Bone marrow (tissue), 2 donors: ENCODE data around the gene MC1R.
A peak's percentile ranks its signal among the peaks of the same experiment; 100 is the strongest.

Source experiments
- DNase-seq, 2 donors: peaks; one replicate each; lab custom pipeline; 2025; lab: John Stamatoyannopoulos, UW

Gene MC1R

DNA sequence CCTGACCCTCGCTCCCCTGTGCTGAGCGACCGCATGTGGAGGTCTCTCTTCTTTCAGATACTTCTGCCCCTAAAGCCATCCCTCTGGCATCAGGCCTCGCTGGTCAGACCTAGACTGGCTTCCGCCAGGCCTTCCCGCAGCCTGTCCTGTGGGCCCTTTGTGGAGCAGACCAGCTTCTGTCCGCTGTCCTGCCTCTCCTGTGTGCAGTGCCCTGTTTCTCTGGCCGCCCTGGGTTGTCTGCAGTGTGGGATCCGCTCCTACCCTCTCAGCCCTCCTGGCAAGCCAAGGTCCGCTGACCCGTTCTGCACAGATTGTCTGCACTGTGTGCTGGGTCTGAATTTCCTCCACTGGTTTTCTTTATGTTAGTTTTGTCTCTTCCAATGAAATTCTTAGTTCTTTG, 21.5 kb upstream of the MC1R start:
- DNase-seq = no peak

DNA sequence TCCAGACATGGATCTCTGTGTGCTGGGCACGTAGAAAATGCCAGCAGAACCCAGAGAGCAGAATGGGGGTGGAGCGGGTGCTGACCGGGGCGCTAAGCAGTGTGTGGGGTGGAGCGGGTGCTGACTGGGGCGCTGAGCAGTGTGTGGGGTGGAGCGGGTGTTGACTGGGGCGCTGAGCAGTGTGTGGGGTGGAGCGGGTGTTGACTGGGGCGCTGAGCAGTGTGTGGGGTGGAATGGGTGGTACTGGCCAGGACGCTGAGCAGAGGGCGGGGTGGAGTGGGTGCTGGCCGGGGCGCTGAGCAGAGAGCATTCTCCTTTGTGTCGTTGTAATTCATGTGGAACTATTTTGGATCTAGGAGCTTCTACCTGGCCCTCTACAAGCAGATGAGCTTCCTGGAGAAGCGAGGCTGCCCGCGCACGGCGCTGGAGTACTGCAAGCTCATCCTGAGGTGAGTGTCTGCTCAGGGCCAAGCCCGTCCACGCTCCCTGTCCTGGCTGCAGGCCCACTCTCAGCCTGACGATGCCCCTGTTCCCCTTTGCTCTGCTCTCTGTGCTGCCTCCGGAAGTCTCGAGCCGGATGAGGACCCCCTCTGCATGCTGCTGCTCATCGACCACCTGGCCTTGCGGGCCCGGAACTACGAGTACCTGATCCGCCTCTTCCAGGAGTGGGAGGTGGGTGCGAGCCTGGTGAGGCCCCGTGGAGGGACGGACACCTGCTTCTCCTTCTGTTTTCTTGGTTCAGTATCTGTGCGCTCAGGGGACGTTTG, 20.3 kb upstream of the MC1R start:
- DNase-seq = no peak

GRCh38 chr16:89899879-89900481, 18.7 kb upstream of the MC1R start:
- DNase-seq = no peak

DNA sequence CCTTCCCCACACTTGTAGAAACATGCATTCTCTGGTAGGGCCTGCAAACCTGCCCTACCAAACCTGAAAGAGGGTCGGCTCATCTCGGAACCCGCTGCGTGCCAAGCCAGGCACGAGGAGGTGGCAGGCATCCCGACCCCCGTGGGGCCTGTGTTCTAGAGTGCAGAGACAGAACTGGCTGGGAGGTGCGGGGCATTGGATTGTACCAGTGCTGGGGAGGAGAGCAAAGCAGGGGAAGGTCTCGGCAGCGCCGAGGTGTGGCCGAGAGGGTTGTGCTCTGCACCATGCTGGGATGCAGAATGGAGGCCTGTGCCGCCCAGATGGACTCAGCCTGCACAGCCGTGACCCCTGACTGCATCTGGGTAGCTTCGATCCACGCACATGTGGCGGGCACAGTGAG, 17.8 kb upstream of the MC1R start:
- no peak for DNase-seq

DNA sequence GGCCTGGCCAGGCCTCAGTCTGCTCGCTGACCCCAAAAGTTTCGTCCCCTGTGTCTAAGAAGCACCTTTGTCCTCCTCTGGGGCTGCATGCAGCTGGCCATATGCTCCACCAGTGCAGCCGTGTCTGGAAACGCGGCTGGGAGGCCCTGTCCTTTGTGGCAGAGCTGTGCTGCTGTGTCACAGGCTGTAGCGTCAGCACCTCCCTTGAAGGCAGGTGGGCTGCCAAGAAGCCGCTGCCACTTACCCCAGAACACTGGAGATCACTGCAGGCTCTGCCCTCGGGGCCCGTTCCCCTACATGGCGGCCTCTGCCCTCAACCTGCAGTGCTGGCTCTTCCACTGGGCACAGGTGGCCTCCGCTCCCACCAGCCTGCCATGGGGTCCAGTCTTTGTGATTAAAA, 15.7 kb upstream of the MC1R start:
- DNase-seq = no peak

DNA sequence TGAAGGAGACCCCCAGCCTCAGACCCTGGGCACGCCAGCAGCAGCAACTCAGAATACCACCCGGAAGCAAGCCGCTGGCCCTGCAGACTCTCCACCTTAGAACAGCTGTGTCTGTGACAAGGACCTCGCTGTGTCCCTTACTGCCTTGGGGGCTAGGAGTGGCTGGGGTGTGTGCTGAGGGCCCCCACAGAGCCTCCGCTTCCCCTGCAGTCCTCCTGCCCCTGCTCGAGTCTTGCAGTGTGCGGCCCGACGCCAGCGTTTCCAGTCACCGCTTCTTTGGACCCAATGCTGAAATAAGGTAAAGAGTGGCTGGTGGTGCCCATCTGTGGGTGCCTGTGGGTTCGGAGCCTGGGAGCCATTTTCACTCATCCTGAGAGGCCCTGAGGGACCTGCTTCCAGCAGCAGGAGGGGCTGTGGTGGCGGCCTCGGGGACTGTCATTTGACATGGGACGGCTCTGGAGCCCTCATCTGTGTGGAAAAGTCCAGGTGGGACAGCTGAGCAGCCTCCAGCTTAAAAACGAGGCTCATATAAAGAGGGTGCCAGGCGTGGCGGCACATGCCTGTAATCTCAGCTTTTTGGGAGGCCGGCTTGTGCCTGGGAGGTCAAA, 14.7 kb upstream of the MC1R start:
- DNase-seq = no peak

DNA sequence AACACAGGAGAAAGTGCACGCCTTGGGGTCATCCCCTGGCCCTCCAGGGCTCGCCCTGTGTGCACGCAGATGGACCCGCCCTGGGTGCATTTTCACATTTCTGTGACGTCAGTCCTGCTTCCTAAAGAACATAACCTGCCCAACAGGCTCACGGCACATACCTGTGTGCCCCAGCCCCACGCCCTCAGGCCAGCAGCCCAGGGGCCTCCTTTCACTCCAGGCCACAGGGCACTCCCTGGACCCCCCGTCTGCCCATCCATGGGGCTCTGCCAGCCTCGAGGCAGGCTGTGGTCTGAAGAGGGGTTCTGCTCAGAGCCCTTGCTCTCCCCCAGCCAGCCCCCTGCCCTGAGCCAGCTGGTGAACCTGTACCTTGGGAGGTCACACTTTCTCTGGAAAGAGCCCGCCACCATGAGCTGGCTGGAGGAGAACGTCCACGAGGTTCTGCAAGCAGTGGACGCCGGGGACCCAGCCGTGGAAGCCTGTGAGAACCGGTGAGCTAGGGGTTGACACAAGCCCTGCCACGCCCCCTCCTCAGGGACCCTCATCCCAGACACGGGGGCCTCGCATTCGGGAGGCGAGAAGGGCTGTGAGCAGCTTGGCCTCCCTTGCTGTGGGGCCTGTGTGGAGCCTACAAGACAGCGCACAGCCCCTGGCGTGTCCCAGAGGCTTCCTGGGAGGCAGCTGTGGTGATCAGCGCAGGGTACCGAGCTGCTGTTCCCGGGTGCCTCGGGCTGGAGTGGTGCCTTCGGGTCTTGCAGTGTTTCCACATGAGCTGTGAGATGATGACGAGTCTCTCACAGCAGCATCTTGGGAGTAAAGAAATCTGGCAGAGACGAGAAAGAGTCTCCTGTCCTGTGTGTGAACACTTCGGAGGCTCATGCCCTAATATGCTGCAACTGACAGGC, 13.8 kb upstream of the MC1R start:
- DNase-seq = no peak

GRCh38 chr16:89905511-89906139, 13.0 kb upstream of the MC1R start:
- no peak for DNase-seq

DNA sequence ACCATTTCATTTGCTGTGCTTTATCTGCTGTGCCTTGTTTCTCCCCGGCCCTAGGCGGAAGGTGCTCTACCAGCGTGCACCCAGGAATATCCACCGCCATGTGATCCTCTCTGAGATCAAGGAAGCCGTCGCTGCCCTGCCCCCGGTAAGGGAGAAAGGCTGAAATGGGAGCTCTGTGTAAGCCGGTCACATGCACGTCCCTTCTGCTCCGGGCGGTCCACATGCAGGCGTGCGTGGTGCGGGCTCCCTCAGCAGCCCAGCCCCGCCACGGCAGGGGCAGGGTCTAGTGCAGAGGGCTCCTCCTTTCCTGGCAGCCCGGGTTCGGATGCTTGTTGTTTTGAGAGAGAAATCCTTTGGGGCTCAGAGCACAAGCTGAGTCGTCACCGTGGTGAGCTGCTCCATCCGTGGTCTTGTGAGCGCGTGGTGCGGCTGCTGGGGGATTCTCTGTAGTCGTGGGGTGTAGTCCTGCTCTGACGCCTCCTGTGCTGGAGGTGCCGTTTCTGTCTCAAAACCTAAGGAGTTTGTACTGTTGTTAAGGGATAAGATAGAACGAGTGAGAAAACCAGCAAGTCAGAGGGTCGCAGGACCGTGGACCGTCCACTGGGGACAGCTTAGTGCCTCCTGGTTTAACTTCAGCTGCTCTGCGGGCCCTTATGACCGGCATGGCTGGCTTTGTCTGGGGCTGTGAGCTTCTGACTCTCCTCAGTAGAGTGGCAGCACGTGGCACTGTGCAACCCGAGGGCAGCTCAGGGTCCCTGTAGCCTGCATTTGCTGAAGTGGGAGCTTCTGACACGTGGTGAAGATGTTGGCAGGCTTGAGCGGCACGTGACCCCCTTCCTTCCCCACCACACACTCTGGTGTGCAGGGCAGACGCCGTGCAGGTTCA, 12.3 kb upstream of the MC1R start:
- no peak for DNase-seq

GRCh38 chr16:89907055-89907814, 11.4 kb upstream of the MC1R start:
- no peak for DNase-seq

DNA sequence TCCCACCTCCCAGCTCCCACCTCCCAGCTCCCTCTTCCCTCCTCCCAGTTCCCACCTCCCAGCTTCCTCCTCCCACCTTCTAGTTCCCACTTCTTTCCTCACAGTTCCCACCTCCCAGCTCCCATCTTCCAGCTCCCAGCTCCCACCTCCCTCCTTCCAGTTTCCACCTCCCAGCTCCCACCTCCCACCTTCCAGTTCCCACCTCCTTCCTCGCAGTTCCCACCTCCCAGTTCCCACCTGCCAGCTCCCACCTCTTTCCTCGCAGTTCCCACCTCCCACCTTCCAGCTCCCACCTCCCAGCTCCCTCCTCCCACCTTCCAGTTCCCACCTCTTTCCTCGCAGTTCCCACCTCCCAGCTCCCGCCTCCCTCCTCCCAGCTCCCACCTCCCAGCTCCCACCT, 10.4 kb upstream of the MC1R start:
- DNase-seq = no peak

DNA sequence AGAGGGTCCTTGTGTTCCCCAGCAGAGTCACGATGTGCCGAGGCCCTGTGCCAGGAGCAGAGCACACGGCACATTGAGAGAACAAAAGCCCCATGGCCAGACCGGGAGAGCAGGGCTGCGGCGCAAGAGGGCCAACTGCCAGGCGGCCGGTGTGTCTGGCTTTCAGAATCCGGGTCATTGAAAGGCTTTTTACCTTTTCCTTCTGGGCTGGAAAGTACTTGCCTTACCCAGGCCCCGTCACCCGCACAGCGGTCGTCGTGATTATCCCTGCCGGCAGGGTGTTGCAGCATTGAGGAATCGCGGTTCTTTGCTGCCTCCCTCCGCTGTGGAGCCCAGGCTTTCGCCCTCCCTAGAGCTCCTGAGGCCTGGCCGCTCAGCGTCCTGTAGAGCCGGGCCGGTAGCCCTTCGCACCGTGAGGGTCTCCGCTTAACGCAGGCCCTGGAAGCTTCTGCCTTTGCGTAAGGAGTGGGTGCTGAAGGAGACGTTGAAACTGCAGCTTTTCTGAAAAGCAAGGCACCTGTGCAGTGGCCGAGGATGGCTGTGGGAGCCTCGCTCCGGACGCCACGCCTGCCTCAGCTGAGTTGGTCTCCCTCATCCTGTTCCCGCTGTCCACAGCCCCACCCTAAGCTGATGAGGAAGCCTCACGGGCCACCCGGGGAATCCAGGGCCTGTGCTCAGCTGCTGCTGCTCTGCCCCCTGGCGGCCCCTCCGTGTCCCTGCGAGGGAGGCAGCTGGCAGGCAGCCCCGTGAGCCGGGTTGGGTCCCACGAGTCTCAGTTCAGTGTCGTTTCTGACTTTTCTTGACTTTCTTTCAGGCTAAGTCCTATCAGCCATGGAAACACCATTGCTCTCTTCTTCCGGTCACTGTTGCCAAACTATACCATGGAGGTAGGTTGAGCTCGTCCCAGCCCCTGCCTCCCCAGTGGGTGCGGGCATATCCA, 8.6 kb upstream of the MC1R start:
- DNase-seq = peak; percentile 27 to 35

DNA sequence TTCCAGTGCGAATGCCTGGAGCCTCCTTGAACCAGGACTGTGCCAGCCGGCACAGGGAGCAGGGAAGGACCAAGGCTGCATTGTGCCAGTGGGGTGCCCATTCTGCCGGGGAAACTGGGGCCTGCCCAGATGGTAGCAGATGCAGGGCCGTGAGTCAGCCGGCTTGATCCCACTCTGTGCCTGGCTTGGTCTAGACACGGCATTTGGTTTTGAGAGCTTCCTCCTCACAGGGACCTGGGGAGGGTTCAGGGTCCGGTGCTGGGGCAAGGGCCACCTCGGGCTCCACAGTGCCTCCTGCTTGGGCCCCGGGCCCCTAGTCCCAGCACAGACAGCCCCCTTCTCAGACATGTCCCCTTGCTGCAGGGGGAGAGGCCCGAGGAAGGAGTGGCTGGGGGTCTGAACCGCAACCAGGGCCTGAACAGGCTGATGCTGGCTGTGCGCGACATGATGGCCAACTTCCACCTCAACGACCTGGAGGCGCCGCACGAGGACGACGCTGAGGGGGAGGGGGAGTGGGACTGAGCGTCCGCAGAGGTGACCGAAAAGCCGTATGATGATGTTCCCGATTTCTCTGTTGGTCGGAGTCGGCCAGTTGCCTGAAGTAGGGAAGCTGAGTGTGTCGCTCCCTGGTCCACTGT, 7.8 kb upstream of the MC1R start:
- no peak for DNase-seq

DNA sequence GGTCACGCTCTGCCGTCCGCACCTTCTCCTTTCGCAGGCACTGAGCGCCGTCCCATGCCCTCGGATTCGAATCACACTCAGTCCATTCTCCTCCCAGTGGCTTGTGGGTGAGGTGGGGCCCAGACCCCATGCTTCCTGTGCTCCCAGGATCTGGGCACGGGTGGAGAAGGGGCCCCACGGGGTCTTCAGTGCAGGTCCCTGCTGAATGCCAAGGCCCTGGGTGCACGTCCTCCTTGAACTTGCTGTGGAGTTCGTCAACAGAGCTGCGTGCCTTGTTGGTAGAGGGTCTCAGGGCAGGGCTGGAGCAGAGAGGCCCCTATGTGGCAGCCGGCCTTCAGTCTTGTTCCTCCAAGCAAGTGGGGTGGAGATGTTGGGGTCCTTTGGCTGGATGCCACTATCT, 7.3 kb upstream of the MC1R start:
- no peak for DNase-seq

DNA sequence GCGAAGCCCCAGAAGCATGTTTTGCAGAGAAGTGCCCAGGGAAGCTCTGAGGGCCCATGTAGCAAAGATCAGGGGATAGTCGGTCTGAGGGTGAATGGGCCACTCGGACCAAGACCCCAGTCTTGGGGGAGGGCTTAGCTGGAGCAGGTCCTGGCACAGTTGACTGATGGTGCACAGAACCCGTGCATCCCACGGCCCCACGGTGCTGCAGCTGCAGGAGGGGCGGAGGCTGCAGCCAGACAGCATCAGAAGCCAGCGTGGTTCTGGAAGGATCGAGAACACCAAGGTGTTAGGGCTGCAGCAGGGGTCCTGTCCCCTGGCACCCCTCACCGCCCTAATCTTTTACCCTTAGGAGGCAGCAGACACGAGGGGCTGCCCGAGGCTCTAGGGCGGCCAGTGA, 6.5 kb upstream of the MC1R start:
- DNase-seq = no peak

GRCh38 chr16:89912627-89913026, 6.0 kb upstream of the MC1R start:
- no peak for DNase-seq

- no peak for DNase-seq
Measured at GRCh38 chr16:89913408-89914387, 5.0 kb upstream of the MC1R start.
